Measurements from ENCODE around the gene HGFAC.
A peak's percentile ranks its signal among the peaks of the same experiment; 100 is the strongest.

Gene HGFAC

GRCh38 chr4:3462790-3463415, 21.1 kb downstream of the HGFAC start, which contains the start of gene DOK7:
Gene DOK7 (plus strand): TSS chr4:3463306. CDS start chr4:3463376, 70 bp downstream.
- DNase-seq = no peak

- DNase-seq = no peak
Measured at GRCh38 chr4:3463556-3464348, 22.0 kb downstream of the HGFAC start.

- DNase-seq = no peak
Measured at GRCh38 chr4:3464349-3464905, 22.7 kb downstream of the HGFAC start.

DNA sequence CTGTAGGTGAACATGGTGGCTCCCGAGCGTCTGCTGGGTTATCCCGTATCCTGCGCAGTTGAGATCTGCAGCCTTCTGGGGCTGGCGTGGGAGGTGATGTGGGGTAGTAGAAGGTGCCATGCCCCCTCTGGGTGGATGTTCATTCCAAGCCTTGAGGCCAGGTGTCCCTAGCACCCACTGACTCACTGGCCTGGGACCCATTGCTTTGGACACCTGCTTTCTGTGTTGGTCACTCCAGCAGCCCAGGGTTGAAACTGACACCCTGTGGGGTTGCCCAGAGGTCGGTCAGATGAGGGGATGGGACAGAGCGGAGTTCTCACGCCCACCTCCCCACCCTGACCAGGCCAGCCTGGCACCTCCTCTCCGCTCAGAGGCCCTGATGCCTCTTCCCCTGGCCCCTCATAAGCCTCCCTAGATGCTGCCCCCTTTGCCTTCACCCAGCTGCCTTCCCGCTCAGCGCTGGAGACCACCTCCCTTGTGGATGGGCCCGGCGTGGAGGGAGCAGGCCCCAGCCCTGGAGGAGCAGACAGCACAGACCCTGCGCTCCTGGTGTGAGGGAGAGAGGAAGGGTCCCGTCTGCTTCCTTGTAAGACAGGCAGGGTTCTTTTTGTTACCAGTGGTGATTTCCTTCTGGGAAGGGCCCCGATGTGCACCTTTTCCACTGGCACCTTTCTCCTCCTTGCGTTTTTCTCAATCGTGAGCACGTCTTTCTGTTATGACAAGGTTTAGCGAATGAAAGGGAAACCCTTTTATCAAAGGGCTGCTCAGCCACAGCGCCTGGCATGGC, 23.3 kb downstream of the HGFAC start:
- no peak for DNase-seq

DNA sequence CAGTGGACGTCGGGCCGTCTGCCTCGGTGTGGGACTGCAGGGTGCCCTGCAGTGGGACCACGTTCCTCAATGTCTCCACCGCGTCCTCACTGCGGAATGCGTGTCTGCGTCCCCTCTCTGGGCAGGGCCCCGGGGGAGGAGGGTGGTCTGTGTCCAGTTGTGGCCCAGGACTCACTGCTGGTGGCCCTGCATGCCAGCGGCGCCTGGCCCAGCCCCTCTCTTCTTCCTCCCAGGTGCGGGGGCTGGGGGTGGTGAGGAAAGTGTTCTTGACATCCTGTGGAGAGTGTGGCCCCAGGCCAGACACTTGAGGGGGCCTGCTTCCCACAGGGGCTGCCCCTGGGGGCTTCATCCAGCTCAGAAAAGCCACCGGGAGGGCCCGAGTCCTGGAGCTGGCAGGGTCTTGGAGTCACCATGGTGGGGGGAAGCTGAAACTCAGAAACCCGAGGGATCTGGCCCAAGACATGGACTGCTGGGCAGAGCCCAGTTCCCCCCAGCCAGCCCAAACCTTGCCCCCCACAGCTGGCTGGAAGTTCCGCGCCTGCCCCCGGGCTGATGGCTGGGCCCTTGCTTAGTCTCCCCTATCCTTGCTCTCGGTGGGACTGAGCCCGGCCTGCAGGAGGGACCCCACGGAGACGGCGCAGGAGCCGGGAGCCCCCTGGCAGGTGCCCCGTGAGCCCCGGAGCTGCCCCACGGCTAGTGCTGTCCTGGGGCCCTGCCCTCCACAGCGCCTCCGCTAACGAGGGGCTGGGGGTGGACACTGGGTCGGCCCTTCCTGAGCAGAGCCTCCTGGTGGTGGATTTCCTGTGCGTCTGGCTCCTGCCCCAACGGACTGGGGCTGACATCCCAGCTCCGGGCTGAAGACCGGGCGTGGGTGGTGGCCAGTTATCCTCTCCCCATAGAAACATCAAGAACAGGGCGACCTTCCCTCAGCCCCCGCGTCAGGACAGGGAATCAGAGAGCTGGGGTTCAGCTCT, 24.2 kb downstream of the HGFAC start:
- no peak for DNase-seq

GRCh38 chr4:3466691-3467600, 25.2 kb downstream of the HGFAC start:
- DNase-seq = no peak

DNA sequence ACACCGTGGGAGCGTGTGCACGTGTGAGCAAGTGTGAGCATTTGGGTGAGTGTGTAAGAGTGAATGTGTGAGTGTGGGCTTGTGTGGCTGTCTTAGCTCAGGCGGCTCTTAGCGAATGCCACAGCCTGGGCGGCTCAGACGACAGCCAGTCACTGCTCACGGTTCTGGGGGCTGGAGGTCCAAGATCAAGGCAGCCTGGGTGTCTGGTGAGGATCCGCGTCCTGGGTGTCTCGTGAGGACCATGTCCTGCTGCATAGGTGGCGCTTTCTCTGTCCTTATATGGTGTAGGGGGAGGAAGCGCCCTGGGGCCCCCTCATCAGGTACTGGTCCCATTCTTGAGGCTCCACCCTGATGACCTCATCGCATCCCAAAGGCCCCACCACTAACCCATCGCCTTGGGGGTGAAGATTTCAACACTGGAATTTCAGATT, 25.8 kb downstream of the HGFAC start:
- no peak for DNase-seq

DNA sequence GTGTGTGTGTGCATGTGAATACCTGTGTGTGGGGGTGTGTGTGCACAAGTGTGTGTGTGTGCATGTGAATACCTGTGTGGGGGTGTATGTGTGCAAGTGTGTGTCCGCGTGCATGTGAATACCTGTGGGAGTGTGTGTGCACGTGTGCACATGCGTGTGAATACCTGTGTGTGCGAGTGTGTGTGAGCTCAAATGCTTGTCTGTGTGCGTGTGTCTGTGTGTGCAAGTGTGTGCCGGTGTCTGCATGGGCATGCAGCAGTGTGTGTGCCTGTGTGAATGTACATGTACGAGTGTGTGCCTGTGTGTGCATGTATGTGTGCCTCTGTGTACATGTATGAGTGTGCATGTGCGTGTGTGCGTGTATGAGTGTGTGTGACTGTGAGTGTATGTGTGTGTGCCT, 26.4 kb downstream of the HGFAC start:
- DNase-seq = no peak

DNA sequence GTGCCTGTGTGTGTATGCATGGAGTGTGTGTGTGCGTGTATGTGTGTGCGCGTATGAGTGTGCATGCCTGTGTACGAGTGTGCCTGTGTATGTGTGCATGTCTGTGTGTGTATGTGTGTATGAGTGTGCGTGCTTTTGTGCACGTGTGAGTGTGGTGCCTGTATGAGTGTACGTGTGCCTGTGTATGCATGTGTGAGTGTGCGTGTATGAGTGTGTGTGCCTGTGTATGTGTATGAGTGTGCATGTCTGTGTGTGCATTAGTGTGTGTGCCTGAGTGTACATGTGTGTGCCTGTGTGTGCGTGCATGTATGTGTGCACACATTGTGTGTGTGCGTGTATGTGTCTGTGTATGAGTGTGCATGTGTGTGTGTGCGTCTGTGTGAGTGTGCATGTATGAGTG, 27.0 kb downstream of the HGFAC start:
- DNase-seq = no peak

- no peak for DNase-seq
Measured at GRCh38 chr4:3469386-3470243, 27.8 kb downstream of the HGFAC start.

DNA sequence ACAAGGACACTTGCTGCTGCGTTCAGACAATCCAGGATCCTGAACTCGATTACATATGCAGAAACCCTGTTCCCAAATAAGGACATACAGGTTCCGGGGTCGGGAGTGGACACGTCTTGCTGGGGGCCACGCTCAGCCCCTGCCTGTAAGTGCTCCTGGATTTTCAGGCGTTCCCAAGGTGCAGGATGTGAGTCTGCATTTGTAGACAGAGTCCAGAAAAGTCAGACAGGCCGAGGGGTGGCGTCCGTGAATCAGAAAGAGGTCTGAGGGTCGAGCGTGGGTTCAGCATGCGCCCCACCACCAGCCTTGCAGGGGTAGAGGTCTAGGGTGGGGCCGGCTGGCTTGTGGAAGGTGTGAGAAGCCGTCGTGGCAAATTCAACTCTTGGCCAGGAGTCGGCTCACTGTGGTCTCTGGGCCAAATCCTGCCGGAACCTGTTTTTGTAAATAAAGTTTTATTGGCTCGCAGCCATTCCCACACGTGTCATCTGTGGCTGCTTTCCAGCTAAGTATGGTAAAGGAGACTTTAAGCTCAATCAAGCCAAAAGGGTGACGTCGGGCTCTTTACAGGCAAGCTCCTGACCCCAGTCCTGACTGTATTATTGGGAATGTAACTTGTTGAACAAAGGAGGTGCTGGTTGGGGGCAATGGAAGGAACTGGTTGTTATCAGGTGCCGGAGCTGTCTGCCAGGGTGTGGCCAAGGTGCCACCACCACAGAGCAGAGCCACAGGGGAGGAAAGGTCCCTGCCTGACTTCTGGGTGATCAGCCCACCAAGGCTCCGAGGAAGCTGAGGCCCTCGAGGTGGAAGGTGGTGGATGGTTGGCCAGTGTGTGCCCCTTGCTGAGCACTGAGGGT, 28.7 kb downstream of the HGFAC start:
- peak; percentile 20 for DNase-seq

DNA sequence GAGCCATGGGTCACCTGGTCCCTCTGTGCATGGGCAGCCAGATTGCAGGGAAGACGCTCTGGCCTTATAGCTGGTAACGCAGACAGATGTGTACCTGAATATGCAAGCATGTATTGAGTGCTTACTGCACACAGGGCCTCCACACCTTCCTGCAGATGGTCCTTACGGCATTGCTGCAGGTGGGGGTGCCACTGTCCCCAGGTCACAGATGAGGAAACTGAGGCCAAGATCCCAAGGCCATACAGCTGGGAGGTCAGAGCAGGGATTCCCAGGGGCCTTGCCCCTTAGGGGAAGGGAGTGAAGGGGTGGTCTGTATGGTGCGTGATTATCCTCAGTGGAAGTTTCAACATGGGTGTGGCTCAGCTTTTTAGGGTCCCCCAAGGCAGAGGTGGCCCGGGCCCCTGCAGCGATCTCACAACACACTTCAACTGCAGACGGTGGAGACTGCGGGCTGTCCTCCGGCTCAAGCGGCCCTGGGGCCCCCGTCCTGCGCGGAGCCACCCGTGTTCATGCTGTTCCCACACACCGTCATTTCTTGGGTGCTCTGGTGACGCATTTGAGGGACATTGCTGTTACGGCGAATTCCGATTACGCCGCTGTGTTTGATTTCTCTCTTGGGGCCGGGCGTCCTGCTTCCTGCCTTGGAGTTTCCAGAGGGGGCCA, 29.5 kb downstream of the HGFAC start:
- DNase-seq = no peak

DNA sequence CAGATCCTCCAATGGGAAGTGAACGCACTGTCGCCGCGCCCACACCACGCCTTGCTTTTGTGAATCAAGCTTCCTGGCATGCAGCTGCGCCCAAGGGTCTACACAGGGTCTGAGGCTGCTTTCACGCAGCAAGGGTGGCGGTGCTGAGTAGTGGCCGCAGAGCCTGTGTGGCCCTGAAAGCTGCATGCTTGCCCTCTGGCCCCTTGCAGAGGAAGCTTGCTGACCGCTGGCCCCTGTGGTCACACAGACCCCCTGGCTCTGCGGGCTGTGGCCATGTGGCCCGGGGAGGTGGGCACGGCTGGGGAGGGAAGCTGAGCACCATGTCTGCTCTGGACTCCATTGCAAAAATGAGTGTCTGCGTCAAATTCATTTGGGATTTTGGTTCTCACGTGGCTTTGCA, 30.1 kb downstream of the HGFAC start:
- no peak for DNase-seq

- no peak for DNase-seq
Measured at GRCh38 chr4:3472411-3473141, 30.8 kb downstream of the HGFAC start.

DNA sequence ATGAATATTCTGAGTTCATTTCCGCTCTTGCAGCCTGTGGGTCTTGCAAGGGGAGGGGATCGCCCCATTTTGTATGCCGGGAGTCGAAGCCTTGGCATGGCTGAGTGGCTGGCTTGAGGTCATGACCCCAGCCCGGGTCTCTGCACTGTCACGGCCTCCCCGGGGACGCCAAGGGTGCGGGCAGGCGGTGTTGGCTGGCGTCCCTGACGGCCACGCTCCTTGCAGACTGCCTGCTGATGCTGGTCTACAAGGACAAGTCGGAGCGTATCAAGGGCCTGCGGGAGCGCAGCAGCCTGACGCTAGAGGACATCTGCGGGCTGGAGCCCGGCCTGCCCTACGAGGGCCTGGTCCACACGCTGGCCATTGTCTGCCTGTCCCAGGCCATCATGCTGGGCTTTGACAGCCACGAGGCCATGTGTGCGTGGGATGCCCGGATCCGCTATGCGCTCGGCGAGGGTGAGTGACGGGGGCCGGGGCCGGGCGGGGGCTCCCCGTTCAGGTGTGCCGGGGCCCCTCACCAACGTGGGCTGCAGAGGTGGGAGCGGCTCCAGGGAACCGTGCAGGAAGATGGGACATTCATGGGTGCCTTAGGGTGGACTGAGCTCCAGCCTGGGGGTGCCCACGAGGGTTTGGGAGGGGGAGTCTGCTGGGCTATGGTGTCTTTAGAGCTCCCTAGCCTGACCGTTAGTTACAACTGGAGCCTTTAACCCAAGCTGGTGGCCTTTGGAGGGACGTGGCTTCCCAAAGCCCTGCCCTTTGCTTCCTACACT, 31.6 kb downstream of the HGFAC start:
- no peak for DNase-seq

- no peak for DNase-seq
Measured at GRCh38 chr4:3473996-3474765, 32.4 kb downstream of the HGFAC start.
